GM19193 (cell line): ENCODE data around the gene ERICH4.

Experiments used
- POLR2A ChIP-seq: IDR thresholded peaks from 4 replicates; pipeline ENCODE4 v1.6.1; 2011; ENCODE audit not compliant: insufficient read depth, insufficient read length; ENCODE audit errors: extremely low read depth

ERICH4 gene

GRCh38 chr19:41442473-41443355, at the start of gene ERICH4:
Gene ERICH4, plus strand, starts transcription at chr19:41443156. Its CDS starts 14 bp downstream, at chr19:41443170.
- no peak for TF ChIP-seq POLR2A

- TF ChIP-seq POLR2A, result no peak
Observed at GRCh38 chr19:41395355-41395754, 47.6 kb upstream of the ERICH4 start.

GRCh38 chr19:41397086-41398049, 45.6 kb upstream of the ERICH4 start, which contains the start of the genes BCKDHA and EXOSC5:
Gene BCKDHA, plus strand, starts transcription at chr19:41397818. Its CDS starts 10 bp downstream, at chr19:41397828.
Gene EXOSC5, minus strand, starts transcription at chr19:41397359. Its CDS starts 31 bp downstream, at chr19:41397328.
- peak; percentile 68 for TF ChIP-seq POLR2A

- no peak for TF ChIP-seq POLR2A
Observed at GRCh38 chr19:41398050-41398418, 44.9 kb upstream of the ERICH4 start.

GRCh38 chr19:41398598-41398997, 44.4 kb upstream of the ERICH4 start:
- TF ChIP-seq POLR2A, result no peak

GRCh38 chr19:41399091-41399490, 43.9 kb upstream of the ERICH4 start:
- no peak for TF ChIP-seq POLR2A

- TF ChIP-seq POLR2A, result no peak
Observed at GRCh38 chr19:41399525-41399924, 43.4 kb upstream of the ERICH4 start.

- no peak for TF ChIP-seq POLR2A
Observed at GRCh38 chr19:41401483-41401882, 41.5 kb upstream of the ERICH4 start.

GRCh38 chr19:41402010-41402409, 40.9 kb upstream of the ERICH4 start:
- TF ChIP-seq POLR2A, result no peak

GRCh38 chr19:41403181-41403970, 39.6 kb upstream of the ERICH4 start:
- no peak for TF ChIP-seq POLR2A

GRCh38 chr19:41405776-41406175, 37.2 kb upstream of the ERICH4 start:
- TF ChIP-seq POLR2A, result no peak

- no peak for TF ChIP-seq POLR2A
Observed at GRCh38 chr19:41407271-41407670, 35.7 kb upstream of the ERICH4 start.

GRCh38 chr19:41408256-41408655, 34.7 kb upstream of the ERICH4 start:
- no peak for TF ChIP-seq POLR2A

GRCh38 chr19:41409288-41409687, 33.7 kb upstream of the ERICH4 start:
- no peak for TF ChIP-seq POLR2A
